Activated T-cell treated with anti-CD3 and anti-CD28 coated beads, Interleukin-2, amount 50 U/mL, for 4 hours (primary cell): ENCODE results near the gene DPP6. TPM values are rescaled to one million over a fixed set of nuclear protein-coding genes. Genes with fewer than 3 reads are reported as not detected.
A peak's percentile ranks its signal among the peaks of the same experiment; 100 is the strongest.
"Not testable (repeated sequence)": the region's sequence is repeated elsewhere in the genome, so short reads cannot be mapped to it uniquely, and the experiment has no call there.

Experiments used
- ATAC-seq, 2 donors: fragments of 200-7000 bp; cut with Tn5 transposase; one replicate each; pipeline ENCODE4 v1.10.0; 2021
- DNase-seq: peaks from one replicate; pipeline ENCODE4 v3.0.0-alpha.2; 2020
- H3K27me3 Mint-ChIP-seq: one replicate; pipeline ENCODE4 v1.8.0; 2021; ENCODE audit warnings: low read depth, mixed read lengths
- H3K36me3 Mint-ChIP-seq: one replicate; pipeline ENCODE4 v1.8.0; 2022; ENCODE audit warnings: mixed read lengths; ENCODE audit not compliant: insufficient read depth
- H3K4me1 Mint-ChIP-seq: one replicate; pipeline ENCODE4 v1.8.0; 2021; ENCODE audit warnings: low read depth, mixed read lengths
- H3K4me3 Mint-ChIP-seq: one replicate; pipeline ENCODE4 v1.8.0; 2021; ENCODE audit warnings: mild to moderate bottlenecking, moderate library complexity, mixed read lengths
- H3K9me3 Mint-ChIP-seq: one replicate; pipeline ENCODE4 v1.8.0; 2021; ENCODE audit warnings: mixed read lengths
- total RNA-seq, 3 donors: library from RNA; stranded (reverse); gene quantifications; one replicate each; pipeline ENCODE4 v1.2.1, GENCODE V29; 2021

The DPP6 gene
- total RNA-seq, 3 donors from 2014 or later: not detected

- ATAC-seq, H3K36me3 Mint-ChIP-seq, H3K4me3 Mint-ChIP-seq, DNase-seq, H3K9me3 Mint-ChIP-seq, H3K4me1 Mint-ChIP-seq, H3K27me3 Mint-ChIP-seq: not testable (repeated sequence)
Measured at GRCh38 chr7:154113732-154114351, 61.6 kb downstream of the DPP6 start.

GRCh38 chr7:154117411-154118390 lies 65.5 kb downstream of the DPP6 start:
- not testable (repeated sequence) for H3K4me3 Mint-ChIP-seq, ATAC-seq, DNase-seq, H3K9me3 Mint-ChIP-seq, H3K27me3 Mint-ChIP-seq, H3K36me3 Mint-ChIP-seq, H3K4me1 Mint-ChIP-seq

- H3K4me1 Mint-ChIP-seq, H3K4me3 Mint-ChIP-seq, DNase-seq, H3K27me3 Mint-ChIP-seq, H3K9me3 Mint-ChIP-seq, ATAC-seq, H3K36me3 Mint-ChIP-seq: not testable (repeated sequence)
Measured at GRCh38 chr7:154120825-154121224, 68.6 kb downstream of the DPP6 start.

GRCh38 chr7:154122720-154123119 lies 70.5 kb downstream of the DPP6 start:
- not testable (repeated sequence) for DNase-seq, H3K9me3 Mint-ChIP-seq, H3K4me1 Mint-ChIP-seq, ATAC-seq, H3K27me3 Mint-ChIP-seq, H3K36me3 Mint-ChIP-seq, H3K4me3 Mint-ChIP-seq

GRCh38 chr7:154123397-154123796 lies 71.2 kb downstream of the DPP6 start:
- not testable (repeated sequence) for H3K36me3 Mint-ChIP-seq

GRCh38 chr7:154129142-154129541 lies 76.9 kb downstream of the DPP6 start:
- H3K27me3 Mint-ChIP-seq, ATAC-seq, H3K4me1 Mint-ChIP-seq, H3K36me3 Mint-ChIP-seq, H3K9me3 Mint-ChIP-seq, DNase-seq, H3K4me3 Mint-ChIP-seq: not testable (repeated sequence)

More at GRCh38 chr7:154123397-154123796, 71.2 kb downstream of the DPP6 start:
- not testable (repeated sequence) for H3K4me3 Mint-ChIP-seq, H3K27me3 Mint-ChIP-seq, ATAC-seq, H3K9me3 Mint-ChIP-seq, DNase-seq, H3K4me1 Mint-ChIP-seq

GRCh38 chr7:154132617-154133016 lies 80.4 kb downstream of the DPP6 start:
- ATAC-seq, H3K27me3 Mint-ChIP-seq, H3K4me1 Mint-ChIP-seq, DNase-seq, H3K36me3 Mint-ChIP-seq, H3K9me3 Mint-ChIP-seq, H3K4me3 Mint-ChIP-seq: not testable (repeated sequence)

- not testable (repeated sequence) for H3K4me3 Mint-ChIP-seq, H3K9me3 Mint-ChIP-seq, H3K27me3 Mint-ChIP-seq, DNase-seq, H3K4me1 Mint-ChIP-seq, H3K36me3 Mint-ChIP-seq, ATAC-seq
Measured at GRCh38 chr7:154133703-154134277, 81.6 kb downstream of the DPP6 start.

- H3K9me3 Mint-ChIP-seq, H3K4me1 Mint-ChIP-seq, H3K36me3 Mint-ChIP-seq, DNase-seq, H3K4me3 Mint-ChIP-seq, H3K27me3 Mint-ChIP-seq: not testable (repeated sequence)
- ATAC-seq: peak; percentile 46 to 74
Measured at GRCh38 chr7:154134698-154135097, 82.5 kb downstream of the DPP6 start.

- H3K4me3 Mint-ChIP-seq, H3K4me1 Mint-ChIP-seq, DNase-seq, H3K36me3 Mint-ChIP-seq, H3K27me3 Mint-ChIP-seq, H3K9me3 Mint-ChIP-seq: not testable (repeated sequence)
- ATAC-seq: peak in 1 of 2 donors; percentile 38
Measured at GRCh38 chr7:154135646-154136045, 83.4 kb downstream of the DPP6 start.

- ATAC-seq: peak in 1 of 2 donors; percentile 18
- not testable (repeated sequence) for H3K27me3 Mint-ChIP-seq, H3K4me1 Mint-ChIP-seq
Measured at GRCh38 chr7:154145922-154146706, 93.9 kb downstream of the DPP6 start.

GRCh38 chr7:154146707-154147038 lies 94.5 kb downstream of the DPP6 start:
- H3K4me1 Mint-ChIP-seq, H3K4me3 Mint-ChIP-seq, ATAC-seq, H3K36me3 Mint-ChIP-seq, H3K27me3 Mint-ChIP-seq, H3K9me3 Mint-ChIP-seq, DNase-seq: not testable (repeated sequence)

More at GRCh38 chr7:154145922-154146706, 93.9 kb downstream of the DPP6 start:
- not testable (repeated sequence) for H3K9me3 Mint-ChIP-seq, H3K4me3 Mint-ChIP-seq, DNase-seq, H3K36me3 Mint-ChIP-seq

GRCh38 chr7:154148791-154149516 lies 96.8 kb downstream of the DPP6 start:
- not testable (repeated sequence) for DNase-seq, H3K36me3 Mint-ChIP-seq, H3K4me3 Mint-ChIP-seq, H3K9me3 Mint-ChIP-seq, H3K4me1 Mint-ChIP-seq, ATAC-seq, H3K27me3 Mint-ChIP-seq

GRCh38 chr7:154150656-154151055 lies 98.5 kb downstream of the DPP6 start:
- not testable (repeated sequence) for H3K4me3 Mint-ChIP-seq, DNase-seq, H3K9me3 Mint-ChIP-seq, H3K36me3 Mint-ChIP-seq, ATAC-seq, H3K27me3 Mint-ChIP-seq, H3K4me1 Mint-ChIP-seq
